ENCODE results near the gene MEIOSIN.

DNA sequence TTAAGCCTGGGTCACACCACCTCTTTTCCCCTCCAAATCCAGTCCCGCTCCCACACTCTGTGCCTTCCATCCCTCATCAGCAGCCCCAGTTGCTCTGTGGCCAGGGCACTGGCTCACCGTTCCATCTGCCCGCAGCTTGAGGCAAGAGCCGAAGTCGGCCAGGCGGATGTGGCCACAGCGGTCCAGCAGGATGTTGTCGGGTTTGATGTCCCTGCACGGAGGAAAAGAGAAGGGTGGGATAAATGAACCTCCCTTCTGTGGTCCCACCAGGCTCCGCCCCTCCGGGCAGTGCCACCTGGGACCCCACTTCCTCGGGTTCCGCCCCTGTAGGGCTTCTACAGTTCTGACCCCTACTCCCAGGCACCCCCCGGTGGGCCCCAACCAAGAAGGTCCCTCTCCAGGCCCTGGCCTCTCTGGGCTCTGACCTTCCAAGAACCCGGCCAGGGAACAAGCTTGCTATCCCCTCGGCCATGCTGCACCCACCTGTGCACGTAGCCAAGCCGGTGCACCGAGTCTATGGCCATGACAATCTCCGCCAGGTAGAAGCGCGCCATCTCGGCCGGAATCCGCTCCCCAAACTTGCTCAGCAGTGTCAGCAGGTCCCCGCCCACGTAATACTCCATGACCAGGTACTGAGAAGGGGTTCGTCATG is 44.9 kb downstream of the MEIOSIN start:
- no peak for TF ChIP-seq POLR2AphosphoS5 (IDR thresholded peaks at IDR 0.05; ENCODE audit: borderline replicate concordance, low read depth, low read length)
- TF ChIP-seq EZH2 (IDR thresholded peaks at IDR 0.05), result no peak
- no peak for TF ChIP-seq FOXP2 (optimal IDR thresholded peaks at IDR 0.05; ENCODE audit: control extremely low read depth, extremely low read length, insufficient read depth)
